ENCODE measurements around the gene AARS2.

The AARS2 gene

GRCh38 chr6:44298055-44298803, 14.9 kb downstream of the AARS2 start:
- no peak for DNase-seq

- no peak for DNase-seq
These were observed 15.8 kb downstream of the AARS2 start for GRCh38 chr6:44297063-44298038.

- no peak for DNase-seq
These were observed 18.0 kb downstream of the AARS2 start for GRCh38 chr6:44294832-44295791.

GRCh38 chr6:44292661-44293365, 20.3 kb downstream of the AARS2 start:
- no peak for DNase-seq

- no peak for DNase-seq
These were observed 21.3 kb downstream of the AARS2 start for GRCh38 chr6:44291841-44292240.

GRCh38 chr6:44289726-44290260, 23.4 kb downstream of the AARS2 start:
- peak; percentile 16 for DNase-seq

- no peak for DNase-seq
These were observed 26.4 kb downstream of the AARS2 start for GRCh38 chr6:44286747-44287146.

- no peak for DNase-seq
These were observed 26.9 kb downstream of the AARS2 start for GRCh38 chr6:44286285-44286565.

GRCh38 chr6:44285552-44286284, 27.4 kb downstream of the AARS2 start:
- DNase-seq = no peak

- no peak for DNase-seq
These were observed 28.3 kb downstream of the AARS2 start for GRCh38 chr6:44284867-44285266.

- DNase-seq = no peak
These were observed 29.0 kb downstream of the AARS2 start for GRCh38 chr6:44284121-44284520.

GRCh38 chr6:44278774-44279697, 34.1 kb downstream of the AARS2 start:
- no peak for DNase-seq

GRCh38 chr6:44278315-44278714, 34.8 kb downstream of the AARS2 start:
- DNase-seq = no peak

GRCh38 chr6:44277763-44278162, 35.4 kb downstream of the AARS2 start:
- no peak for DNase-seq

- DNase-seq = no peak
These were observed 36.2 kb downstream of the AARS2 start for GRCh38 chr6:44276667-44277640.

GRCh38 chr6:44275749-44276648, 37.1 kb downstream of the AARS2 start:
- no peak for DNase-seq

GRCh38 chr6:44275271-44275748, 37.8 kb downstream of the AARS2 start:
- DNase-seq = no peak

- DNase-seq = no peak
These were observed 39.5 kb downstream of the AARS2 start for GRCh38 chr6:44273617-44274016.
